Activated gamma-delta T cell treated with anti-CD3 and anti-CD28 coated beads, Interleukin-2, amount 50 U/mL, for 16 hours (primary cell): ENCODE data around the gene KLHL21.
A peak's percentile ranks its signal among the peaks of the same experiment; 100 is the strongest.

Source experiments
- DNase-seq: peaks from one replicate; pipeline ENCODE4 v3.0.0-alpha.2; 2020; ENCODE audit warnings: low read depth

The KLHL21 gene

DNA sequence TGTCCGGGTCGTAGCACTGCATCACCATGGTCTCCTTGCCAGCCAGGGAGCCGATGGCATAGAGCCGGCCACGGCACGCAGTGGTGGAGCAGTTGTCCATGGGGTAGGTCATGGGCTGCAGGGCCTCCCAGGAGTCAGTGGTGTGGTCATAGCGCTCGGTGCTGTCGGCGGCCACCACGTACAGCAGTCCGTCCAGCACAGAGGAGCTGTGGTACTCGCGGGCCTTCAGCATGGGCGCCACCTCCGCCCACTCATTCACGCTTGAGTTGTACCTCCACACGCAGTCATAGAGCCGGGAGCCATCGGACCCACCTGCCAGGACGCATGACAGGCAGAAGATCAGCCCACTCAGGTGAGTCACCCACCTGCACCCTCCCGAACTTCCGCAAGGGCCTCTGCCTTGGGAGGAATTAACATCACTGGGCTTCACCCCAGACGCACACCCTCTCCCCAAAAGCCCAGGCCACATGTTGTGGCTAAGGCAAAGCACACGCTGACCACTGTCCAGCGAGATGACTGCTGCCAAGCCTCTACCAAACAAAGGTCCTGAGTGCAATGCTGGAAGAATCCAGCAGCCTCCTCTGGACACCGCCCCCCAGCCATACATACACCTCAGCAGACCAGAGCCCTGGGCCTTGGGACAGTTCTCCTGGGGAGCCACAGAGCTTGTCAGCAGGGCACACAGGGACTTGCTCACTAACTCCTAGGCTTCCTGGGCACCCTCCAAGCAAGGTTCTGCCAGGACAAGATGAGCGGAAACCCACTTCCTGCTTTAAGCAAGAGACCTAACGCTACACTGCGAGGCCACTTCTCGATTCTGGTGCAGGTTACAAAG is 3.3 kb downstream of the KLHL21 start:
- DNase-seq, result peak; percentile 33

DNA sequence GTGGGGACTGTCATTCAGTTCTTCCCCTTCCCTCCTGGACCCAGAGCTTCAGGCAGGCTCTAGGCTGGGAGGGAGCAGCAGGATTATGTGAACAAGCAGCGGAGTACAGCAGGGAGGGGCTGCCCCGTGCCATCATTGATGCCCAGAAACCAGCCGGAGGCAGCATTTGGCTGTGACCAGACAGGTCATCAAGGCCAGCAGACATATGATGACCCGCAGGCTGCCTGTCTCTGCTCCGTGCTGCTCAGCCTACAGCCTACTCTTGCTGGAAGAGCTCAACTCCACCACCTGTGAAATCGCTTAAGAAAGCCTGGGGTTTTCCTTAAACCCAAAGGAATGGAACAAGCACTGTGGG is 4.9 kb downstream of the KLHL21 start:
- no peak for DNase-seq

DNA sequence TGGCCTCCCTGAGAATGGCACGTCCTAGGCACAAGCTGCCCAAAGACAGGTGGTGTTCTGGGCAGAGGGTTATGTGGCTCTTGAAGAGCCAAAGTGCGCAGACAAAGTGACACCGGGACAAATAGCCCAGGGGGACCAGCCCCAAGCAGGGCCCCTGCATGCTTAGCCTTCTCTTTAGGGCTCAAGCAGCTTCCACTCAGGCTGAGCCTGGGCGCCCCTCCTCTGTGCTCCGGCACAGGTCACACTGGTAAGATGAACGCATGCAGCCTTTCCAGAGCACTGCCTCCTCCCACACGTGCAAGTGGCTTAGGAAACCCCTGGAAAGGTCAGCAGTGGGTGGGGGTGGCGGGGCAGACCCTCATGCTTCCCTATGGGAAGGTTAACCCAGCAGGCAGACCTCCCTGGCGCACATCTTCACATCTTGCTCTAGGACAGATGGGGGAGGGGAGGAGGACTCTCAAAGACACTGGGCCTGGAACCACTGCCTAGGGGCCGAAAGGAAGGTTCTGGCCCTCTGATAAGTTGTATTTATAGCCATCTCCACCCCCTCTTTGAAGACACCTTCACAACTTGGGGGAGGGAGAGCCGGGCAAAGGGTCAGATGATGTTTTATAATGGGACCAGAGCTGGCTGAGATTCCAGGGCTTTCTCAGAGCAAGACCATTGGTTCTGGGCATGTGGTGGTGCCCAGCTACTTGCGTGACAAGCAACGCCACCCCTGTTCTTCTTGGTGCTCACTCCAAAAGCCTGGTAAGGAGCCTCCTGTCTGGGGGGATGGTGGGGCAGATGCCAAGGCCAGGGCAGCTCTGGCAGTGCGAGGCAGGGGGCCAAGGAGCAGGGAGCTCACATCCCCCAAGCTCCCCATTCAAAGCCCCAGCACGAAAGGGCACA is 5.5 kb downstream of the KLHL21 start:
- DNase-seq, result no peak

DNA sequence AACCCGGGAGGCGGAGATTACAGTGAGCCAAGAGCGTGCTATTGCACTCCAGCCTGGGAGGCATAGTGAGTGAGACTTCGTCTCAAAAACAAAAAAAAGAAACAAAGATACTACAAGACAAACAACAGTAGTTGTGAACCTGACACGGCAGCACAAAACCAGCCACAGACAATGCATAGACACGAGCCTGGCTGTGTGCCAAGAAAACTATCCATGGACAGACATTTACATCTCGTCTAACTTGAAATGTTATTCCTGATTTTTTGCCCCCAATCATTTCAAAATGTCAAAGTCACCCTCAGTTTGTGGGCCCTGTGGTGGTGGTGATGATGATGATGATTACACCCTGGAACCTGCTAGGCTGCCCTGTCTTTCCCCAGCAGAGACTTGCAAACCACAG is 6.3 kb downstream of the KLHL21 start:
- no peak for DNase-seq

DNA sequence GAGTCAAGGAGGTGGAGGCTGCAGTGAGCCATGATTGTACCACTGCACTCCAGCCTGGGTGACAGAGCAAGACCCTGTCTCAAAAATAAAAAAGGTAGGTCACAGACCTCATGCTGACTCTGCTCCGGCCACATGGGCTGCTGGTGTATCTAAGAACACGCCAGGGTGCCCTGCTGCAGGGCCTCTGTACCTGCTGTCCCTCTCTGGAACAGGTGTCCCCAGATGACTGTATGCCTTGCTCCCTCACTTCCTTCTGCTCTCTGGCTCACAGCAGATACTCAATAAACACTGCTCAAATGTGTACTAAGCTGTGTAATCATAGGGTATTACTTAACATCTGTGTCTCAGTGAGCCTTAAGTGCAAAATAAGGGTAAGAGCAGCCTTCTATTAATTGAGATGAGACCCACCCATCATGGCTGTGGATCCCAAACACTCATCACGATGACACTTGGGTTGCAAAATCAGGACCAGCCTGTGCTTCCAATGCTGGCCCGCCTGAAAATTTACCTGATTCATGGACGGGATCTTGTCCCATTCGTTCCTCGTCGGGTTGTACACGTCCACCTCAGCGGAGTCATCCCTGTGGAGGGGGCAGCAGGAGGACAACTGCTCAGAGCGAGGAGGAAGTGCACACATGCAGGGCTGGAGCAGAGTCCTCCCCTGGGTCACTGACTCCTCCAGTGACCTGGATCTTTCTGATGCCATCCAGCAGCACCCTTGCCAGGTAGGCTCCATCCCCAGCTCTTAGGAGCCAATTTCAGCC is 7.5 kb downstream of the KLHL21 start:
- no peak for DNase-seq

DNA sequence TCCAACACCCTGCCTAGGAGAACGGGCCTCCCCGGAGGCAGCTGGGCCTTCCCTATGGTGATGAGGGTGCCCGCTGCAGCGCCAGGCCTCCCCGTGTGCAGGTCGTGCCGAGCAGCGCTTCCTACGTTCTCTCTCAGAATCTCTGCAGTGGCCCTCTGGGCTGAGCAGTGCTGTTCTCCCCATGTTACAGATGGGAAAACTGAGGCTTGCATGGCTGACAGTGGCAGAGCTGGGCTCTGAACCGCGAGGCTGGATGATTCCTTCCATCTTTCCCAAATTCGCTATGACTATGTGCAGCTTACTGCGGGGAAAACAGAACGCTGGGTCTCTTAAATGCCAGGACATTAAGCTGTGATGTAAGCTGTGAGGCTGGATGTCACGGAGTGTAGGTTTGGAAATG is 8.9 kb downstream of the KLHL21 start:
- DNase-seq, result no peak

DNA sequence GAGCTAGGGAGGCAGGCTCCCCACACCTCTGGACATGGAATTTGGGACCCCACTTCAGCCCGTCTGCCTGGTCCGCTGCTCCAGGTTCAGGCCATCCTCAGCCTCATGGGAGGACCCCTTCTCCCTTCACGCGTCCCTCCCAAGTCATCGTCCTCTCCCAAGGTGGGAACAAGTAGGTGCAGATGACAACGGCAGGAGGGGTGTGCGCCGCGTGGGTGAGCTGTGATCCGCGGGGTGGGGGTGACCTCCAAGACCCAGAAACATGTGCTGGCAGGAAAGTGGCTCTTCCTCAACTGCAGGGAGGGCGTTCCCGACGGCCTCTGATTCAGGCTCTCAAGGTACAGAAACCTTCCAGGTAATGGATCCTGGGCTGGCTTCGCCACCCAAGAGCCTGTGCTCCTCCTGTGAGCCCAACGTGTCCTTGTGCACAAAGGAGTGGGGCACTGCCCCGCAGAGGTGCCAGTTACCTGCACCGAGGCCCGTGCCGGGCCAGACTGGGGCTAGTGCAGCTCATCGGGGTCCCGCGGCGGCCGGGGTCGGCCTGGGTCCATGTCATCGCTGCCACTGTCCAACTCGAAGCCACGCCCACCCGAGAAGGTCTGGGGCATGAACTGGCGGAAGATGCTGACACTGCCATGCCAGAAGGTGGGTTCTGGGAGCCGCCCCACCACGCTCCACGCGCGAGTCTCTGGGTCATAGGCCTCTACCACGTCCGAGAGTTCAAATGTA is 9.6 kb downstream of the KLHL21 start:
- no peak for DNase-seq

DNA sequence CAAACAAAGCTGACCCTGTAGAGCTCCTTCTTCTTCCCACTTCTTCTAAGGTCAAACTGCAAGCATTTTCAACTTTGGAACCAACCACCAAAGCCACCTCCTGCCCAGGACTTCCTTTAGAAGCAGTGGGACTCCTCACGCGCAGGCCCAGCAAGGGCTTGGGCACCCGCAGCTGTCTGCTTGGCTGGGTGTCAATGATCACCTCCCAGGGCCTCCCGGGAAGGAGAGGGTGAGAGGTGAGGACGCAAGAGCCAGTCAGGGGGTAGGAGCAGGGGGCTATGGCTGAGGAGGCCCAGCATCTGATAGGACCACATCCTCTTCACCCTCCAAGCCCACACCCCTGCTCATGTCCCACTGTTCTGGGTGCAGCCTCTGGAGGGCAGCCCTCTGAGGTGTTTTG is 10.2 kb downstream of the KLHL21 start:
- DNase-seq, result no peak

DNA sequence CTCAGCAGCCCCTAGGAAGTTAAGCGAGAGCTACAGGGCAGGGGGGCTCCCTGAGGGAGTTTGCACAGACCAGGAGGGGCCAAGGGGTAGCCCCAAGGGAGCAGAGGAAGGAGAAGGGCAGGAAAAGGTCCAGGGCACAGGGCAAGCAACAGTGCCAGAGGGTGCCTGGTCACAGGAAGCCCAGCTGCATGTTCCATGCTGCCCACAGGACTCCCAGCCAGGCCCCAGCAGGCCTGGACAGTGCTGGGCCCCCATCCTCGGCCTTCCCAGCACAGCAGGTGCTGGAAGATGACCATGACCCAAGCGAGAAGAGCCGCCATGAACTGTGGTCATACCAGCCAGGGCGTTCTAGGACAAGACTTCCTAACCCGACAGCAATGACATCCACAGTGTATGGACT is 11.0 kb downstream of the KLHL21 start:
- DNase-seq, result no peak

DNA sequence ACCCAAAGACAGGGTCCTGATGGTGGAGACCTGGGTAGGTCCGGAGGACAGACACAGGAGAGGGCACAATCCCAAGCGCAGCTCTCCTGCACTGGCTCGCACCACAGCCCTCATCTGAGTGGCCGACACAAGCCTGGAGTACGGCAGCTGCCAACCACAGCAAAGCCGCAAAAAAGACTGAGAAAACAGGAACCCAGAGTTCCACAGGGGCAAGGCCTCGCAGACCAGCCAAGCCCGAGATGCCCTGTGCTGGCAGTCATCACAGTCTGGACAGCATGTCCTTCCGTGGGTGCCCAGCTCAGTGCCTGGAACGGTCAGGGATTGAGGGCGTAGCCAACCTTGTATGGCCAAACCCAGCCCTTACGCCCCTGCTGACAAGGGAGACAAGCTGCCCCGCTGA is 11.4 kb downstream of the KLHL21 start:
- DNase-seq, result no peak

DNA sequence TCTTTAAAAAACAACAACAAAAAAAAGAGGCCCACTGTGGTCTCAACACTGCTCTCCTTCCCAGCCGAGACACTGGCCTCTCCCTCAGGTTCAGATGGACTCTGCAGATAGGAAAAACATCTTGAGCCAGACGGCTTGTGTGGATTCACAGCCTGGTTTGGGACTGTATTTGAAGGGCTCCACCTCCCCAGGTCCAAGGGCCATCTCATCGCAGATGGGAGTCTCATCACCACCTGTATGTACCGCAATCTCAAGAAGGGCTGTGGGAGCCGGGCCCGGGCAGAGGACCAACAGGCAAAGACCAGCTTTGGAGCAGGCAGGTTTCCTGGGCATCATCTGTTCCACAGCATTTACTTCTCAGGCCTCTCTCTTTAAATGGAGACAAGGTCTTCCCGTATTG is 12.6 kb downstream of the KLHL21 start:
- DNase-seq, result no peak

DNA sequence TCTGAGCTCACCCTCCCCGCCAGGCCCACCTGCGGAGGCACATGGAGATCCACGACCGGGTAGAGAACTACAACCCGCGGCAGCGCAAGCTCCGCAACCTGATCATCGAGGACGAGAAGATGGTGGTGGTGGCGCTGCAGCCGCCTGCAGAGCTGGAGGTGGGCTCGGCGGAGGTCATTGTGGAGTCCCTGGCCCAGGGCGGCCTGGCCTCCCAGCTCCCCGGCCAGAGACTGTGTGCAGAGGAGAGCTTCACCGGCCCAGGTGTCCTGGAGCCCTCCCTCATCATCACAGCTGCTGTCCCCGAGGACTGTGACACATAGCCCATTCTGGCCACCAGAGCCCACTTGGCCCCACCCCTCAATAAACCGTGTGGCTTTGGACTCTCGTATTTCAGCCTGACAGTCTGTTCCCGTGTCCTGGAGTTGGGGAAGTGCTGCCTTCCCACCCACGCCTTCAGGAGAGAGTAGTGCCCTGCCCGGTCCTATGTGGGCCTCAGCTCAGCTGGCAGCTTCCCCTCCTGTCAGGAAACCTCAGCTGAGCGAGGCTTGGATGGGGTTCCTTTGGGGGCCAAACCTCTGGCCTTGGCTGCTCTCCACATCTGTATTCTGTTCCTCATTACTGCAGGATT is 13.7 kb downstream of the KLHL21 start:
- DNase-seq, result no peak

DNA sequence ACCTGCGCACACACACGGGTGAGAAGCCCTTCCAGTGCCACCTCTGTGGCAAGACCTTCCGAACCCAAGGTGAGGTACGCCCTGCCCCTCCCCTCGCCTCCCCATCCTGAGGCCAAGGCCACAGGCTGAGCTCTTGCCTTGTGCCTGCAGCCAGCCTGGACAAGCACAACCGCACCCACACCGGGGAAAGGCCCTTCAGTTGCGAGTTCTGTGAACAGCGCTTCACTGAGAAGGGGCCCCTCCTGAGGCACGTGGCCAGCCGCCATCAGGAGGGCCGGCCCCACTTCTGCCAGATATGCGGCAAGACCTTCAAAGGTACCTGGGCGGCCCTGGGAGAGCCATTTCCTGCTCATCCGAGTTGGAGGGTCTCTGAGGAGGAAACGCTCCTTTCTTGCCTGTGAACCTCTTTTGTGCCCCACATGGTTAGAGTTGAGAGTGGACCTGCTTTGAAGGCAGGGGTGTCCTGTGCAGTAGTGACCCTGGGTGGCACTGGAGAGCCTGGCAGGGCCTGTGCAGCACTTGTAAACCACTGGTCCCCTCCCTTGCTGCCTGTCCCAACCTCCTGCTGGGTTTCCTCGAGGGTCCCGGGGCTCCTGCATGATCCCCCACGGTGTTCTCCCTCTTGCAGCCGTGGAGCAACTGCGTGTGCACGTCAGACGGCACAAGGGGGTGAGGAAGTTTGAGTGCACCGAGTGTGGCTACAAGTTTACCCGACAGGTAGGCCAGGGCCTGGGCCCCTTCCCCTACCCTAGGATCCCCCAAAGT is 14.4 kb downstream of the KLHL21 start:
- no peak for DNase-seq

DNA sequence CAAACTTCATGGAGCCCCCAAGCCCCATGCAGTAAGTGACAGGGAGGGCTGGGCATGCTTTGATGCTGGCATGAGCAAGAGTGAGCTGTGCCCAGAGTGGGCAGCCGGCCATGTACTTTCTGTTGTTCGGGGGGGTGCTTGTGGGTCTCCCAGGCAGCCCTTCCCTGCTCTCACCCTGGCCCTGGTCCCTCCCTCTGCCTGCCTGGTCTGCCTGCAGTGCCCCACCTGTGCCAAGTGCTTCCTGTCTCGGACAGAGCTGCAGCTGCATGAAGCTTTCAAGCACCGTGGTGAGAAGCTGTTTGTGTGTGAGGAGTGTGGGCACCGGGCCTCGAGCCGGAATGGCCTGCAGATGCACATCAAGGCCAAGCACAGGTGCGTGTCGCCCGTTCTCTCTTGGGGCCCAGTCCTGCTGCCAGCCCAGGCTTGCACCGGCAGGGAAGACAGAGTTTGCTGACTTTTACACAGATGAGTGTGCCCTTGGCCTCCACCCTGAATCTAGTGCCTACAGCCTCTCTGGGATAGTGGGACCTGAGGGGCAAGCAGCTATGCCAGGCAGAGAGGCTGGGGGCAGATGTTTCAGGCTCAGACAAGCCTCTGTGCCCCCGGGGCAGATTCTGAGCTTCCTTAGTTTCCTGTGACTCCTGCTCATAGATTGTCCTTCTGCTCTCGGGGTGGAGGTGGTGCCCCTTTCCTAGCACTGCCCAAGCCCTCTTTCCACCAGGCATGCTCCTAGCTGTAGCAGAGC is 15.2 kb downstream of the KLHL21 start:
- DNase-seq, result no peak

DNA sequence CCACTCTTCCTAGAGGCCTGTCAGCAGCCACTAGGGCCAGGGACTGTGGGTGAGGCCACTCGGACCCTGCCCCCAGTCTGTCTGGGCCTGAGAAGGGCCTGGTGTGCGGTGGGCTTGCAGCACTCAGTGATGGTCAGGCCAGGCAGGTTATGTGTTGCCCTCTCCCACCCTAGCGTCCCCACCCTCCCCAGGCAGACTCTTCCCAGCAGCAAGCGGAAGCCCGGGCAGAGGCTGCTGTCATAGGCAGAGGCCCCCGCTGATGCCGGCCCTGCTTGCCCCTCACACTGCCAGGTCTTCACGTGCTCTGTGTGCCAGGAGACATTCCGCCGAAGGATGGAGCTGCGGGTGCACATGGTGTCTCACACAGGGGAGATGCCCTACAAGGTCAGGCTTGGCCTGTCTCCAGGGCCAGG is 16.3 kb downstream of the KLHL21 start:
- DNase-seq, result no peak

DNA sequence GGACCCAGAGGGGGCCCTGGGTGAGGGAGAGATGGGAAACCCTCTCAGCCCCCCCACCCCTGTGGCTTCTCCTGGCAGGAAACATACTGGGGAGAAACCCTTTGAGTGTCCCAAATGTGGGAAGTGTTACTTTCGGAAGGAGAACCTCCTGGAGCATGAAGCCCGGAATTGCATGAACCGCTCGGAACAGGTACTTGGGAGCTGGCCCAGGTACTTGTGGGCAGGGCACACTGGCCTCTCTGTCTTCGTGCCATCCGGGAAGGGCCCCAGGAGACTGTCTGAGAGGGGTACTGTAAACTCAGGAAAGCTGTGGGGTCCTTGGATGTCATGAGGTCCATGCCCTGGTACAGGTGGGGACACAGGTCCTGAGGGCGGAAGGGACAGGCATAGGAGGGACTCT is 16.8 kb downstream of the KLHL21 start:
- no peak for DNase-seq

DNA sequence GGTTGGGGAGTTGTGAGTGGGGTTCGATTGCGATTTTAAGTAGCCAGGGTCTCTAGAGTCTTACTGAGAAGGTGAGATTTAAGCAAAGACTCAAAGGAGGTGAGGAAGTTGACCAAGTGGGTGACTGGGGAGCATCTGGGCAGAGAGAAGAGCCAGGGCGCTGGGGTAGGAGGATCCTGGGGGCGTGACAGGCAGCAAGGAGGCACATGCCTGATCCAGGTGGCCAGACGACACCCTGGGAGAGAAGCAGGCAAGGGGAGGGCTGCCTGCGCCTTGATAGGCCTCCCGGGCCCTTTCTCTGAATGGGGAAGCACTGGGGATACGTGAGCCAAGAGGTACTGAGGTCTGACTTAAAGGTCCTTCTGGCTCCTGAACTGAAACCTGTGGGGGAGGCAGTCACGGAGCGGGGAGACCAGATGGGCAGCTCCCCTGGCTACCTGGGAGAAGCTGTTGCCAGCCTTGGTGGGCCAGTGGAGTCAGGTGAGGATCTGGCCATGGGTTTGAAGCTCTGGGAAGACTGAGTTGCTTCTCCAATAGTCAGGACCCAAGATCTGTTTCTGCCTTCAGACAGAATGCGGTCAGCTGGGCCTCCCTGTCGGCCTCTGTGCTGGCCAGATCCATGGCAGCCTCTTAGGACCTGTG is 17.5 kb downstream of the KLHL21 start:
- no peak for DNase-seq

DNA sequence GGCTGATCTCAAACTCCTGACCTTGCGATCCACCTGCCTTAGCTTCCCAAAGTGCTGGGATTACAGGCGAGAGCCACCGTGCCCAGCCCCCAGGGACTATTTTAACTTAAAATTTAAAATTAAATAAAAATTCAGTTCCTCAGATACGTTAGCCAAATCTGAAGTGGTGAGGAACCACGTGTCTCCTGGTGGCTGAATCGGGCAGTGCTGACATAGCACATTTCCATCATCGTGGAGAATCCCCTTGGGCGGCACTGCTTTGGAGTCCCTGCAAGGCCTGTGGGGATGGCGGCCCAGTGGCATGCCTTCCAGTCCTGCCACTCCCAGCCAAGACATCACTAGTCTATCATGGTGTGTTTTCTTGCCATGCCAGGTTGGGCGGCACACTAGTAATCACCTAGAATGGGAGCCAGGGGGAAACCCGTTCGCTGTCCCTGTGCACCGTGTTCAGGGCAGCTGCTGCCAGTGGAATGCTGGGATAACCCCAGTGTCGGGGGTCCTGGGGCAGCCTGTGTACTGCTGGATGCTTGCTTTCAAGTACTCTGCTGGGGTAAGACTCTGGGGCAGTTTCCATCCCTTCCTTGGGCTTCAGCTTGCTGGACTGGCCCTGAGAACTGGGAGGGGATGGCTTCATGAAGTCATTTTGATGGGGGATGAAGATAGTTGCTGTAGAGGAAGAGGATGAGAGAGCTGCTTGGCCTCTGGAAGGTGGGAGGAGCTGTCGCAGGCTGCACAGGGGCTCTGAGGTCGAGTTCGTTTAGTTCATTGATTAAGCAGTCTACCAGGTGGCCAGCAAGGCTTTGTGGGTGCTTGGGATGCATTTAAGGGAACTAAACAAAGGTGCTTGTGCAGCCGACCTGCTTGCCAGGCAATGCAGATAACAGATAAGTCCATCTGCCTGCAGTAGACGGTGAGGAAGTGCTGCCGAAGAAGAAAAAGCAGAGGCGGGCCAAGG is 18.3 kb downstream of the KLHL21 start:
- no peak for DNase-seq
